HEK293 (cell line): ENCODE results near the gene TGFB2.

ENCODE experiments used
- CTCF ChIA-PET: fragments of 350-600 bp; formaldehyde crosslinking; extraction: SDS; loops from one replicate; lab custom pipeline; 2021; ENCODE audit warnings: antibody characterized with exemption; lab: Yijun Ruan, JAX
- POLR2A ChIA-PET: fragments of 300-600 bp; formaldehyde crosslinking; extraction: SDS; loops from one replicate; lab custom pipeline; 2020; ENCODE audit warnings: antibody characterized with exemption, inconsistent platforms; lab: Yijun Ruan, JAX
- H3K27ac ChIP-seq: fragments of 200-500 bp; sonication (Bioruptor generic); 2 replicates; pipeline ENCODE4 v1.5.1; 2014; ENCODE audit warnings: low read depth, low read length, control low read depth, inconsistent platforms; ENCODE audit errors: extremely low read depth
- H3K36me3 ChIP-seq, 2 experiments: fragments of 200-500 bp in 1 of 2; sonication (Bioruptor generic) in 1 of 2; 1 replicate in 1 of 2; 2 replicates in 1 of 2; pipeline ENCODE4 v1.5.1; 2014 to 2017; ENCODE audit warnings: inconsistent platforms in 2 of 2, low read length in 2 of 2; ENCODE audit not compliant: control insufficient read depth in 2 of 2, insufficient read depth in 1 of 2
- H3K4me1 ChIP-seq: fragments of 200-500 bp; sonication (Bioruptor generic); 2 replicates; pipeline ENCODE4 v1.5.1; 2014; ENCODE audit warnings: mild to moderate bottlenecking, low read length, inconsistent platforms; ENCODE audit not compliant: control insufficient read depth, insufficient read depth
- H3K4me3 ChIP-seq: 2 replicates; pipeline ENCODE4 v1.5.1; 2011; ENCODE audit warnings: low read depth, mild to moderate bottlenecking, control low read depth, low read length, moderate library complexity
- H3K9me3 ChIP-seq: fragments of 200-500 bp; sonication (Bioruptor generic); 2 replicates; pipeline ENCODE4 v1.5.1; 2014; ENCODE audit warnings: low read depth, low read length, inconsistent platforms; ENCODE audit not compliant: control insufficient read depth, insufficient read depth
- AEBP2 ChIP-seq: fragments of 450-650 bp; formaldehyde crosslinking; IDR thresholded peaks from 2 replicates; pipeline ENCODE4 v1.5.1; 2016; ENCODE audit warnings: missing biosample characterization, missing genetic modification characterization, borderline replicate concordance
- GLIS2 ChIP-seq: fragments of 450-650 bp; formaldehyde crosslinking; IDR thresholded peaks from 2 replicates; pipeline ENCODE4 v1.5.1; 2016; ENCODE audit warnings: missing biosample characterization, missing genetic modification characterization
- REST ChIP-seq: fragments of 450-650 bp; formaldehyde crosslinking; IDR thresholded peaks from 2 replicates; pipeline ENCODE4 v1.5.1; 2016; ENCODE audit warnings: missing biosample characterization, missing genetic modification characterization
- ZIC2 ChIP-seq: fragments of 450-650 bp; formaldehyde crosslinking; IDR thresholded peaks from 2 replicates; pipeline ENCODE4 v1.5.1; 2016; ENCODE audit warnings: missing biosample characterization, missing genetic modification characterization
- ZNF266 ChIP-seq: fragments of 450-650 bp; formaldehyde crosslinking; IDR thresholded peaks from 2 replicates; pipeline ENCODE4 v1.5.1; 2016; ENCODE audit warnings: missing biosample characterization, missing genetic modification characterization, low read depth
- ZNF302 ChIP-seq: fragments of 450-650 bp; formaldehyde crosslinking; IDR thresholded peaks from 2 replicates; pipeline ENCODE4 v1.5.1; 2016; ENCODE audit warnings: missing biosample characterization, missing genetic modification characterization, low read depth
- ZNF394 ChIP-seq: fragments of 450-650 bp; formaldehyde crosslinking; IDR thresholded peaks from 2 replicates; pipeline ENCODE4 v1.5.1; 2016; ENCODE audit warnings: missing biosample characterization, missing genetic modification characterization, mild to moderate bottlenecking, moderate library complexity, borderline replicate concordance
- ZNF558 ChIP-seq: fragments of 450-650 bp; formaldehyde crosslinking; IDR thresholded peaks from 2 replicates; pipeline ENCODE4 v1.5.1; 2016; ENCODE audit warnings: missing biosample characterization, missing genetic modification characterization
- ZNF664 ChIP-seq: fragments of 450-650 bp; formaldehyde crosslinking; IDR thresholded peaks from 2 replicates; pipeline ENCODE4 v1.5.1; 2016; ENCODE audit warnings: missing biosample characterization, missing genetic modification characterization
- ZNF776 ChIP-seq: fragments of 450-650 bp; formaldehyde crosslinking; IDR thresholded peaks from 2 replicates; pipeline ENCODE4 v1.5.0; 2017; ENCODE audit warnings: missing biosample characterization, missing genetic modification characterization, borderline replicate concordance
- ZNF830 ChIP-seq: fragments of 450-650 bp; IDR thresholded peaks from 2 replicates; pipeline ENCODE4 v1.5.0; 2018; ENCODE audit warnings: missing biosample characterization, missing genetic modification characterization, low read depth, mild to moderate bottlenecking, moderate library complexity
- TF ChIP-seq, protein P1 (sequence below): fragments of 450-650 bp; formaldehyde crosslinking; IDR thresholded peaks from 2 replicates; pipeline ENCODE4 v1.5.1; 2016; ENCODE audit warnings: missing biosample characterization, missing genetic modification characterization
- TF ChIP-seq, protein P2 (sequence below): fragments of 450-650 bp; formaldehyde crosslinking; IDR thresholded peaks from 2 replicates; pipeline ENCODE4 v1.5.1; 2016; ENCODE audit warnings: missing biosample characterization, missing genetic modification characterization

TGFB2 gene

DNA sequence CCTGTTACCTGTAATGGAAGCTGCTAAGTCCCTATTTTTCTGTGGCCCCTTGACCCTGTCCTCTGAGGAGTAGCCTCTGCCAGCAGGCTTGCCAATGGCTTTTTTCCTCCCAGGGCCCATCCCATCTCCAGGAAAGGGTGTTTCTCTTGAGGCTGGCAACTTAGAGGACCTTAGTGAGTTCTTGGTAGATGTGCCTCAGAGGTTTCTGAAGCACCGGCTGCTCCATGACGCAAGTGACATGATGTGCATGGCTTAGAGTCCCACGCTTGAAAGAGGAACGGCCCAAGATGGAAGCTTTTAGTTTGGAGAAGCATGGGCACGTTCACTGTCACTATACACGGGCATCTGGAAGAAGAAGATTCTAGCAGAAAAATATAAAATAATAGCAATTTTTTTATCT lies 63.0 kb downstream of the TGFB2 start:
- ChIA-PET CTCF (no interaction called here), POLR2A (no interaction called here)
- H3K36me3 ChIP-seq, result no peaks in the 10 kb centered on the region
- TF ChIP-seq, protein P1, sequence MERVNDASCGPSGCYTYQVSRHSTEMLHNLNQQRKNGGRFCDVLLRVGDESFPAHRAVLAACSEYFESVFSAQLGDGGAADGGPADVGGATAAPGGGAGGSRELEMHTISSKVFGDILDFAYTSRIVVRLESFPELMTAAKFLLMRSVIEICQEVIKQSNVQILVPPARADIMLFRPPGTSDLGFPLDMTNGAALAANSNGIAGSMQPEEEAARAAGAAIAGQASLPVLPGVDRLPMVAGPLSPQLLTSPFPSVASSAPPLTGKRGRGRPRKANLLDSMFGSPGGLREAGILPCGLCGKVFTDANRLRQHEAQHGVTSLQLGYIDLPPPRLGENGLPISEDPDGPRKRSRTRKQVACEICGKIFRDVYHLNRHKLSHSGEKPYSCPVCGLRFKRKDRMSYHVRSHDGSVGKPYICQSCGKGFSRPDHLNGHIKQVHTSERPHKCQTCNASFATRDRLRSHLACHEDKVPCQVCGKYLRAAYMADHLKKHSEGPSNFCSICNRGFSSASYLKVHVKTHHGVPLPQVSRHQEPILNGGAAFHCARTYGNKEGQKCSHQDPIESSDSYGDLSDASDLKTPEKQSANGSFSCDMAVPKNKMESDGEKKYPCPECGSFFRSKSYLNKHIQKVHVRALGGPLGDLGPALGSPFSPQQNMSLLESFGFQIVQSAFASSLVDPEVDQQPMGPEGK, result no peak
- no peak for TF ChIP-seq ZNF558 (tag by site-specific recombination)
- TF ChIP-seq REST (tag by site-specific recombination), result no peak
- TF ChIP-seq ZNF664, result no peak
- no peak for TF ChIP-seq ZNF830
- no peak overlapping the region for H3K4me3 ChIP-seq
- H3K9me3 ChIP-seq, result no peaks in the 10 kb centered on the region
- no peaks in the 10 kb centered on the region for H3K4me1 ChIP-seq
- H3K27ac ChIP-seq, result no peak overlapping the region

DNA sequence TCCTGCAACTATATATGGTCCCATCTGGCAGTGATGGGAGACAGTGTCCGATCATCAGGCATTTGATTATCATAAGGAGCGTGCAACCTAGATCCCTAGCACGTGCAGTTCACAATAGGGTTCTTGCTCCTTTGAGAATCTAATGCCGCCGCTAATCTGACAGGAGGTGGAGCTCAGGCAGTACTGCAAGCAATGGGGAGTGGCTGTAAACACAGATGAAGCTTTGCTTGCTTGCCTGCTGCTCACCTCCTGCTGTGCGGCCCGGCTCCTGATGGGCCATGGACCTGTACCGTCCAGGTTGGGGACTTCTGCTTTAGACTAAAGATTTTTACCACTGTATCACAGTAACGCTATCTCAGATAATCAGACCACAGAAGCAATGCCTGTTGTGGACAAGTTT lies 63.8 kb downstream of the TGFB2 start:
- no peak overlapping the region for H3K4me3 ChIP-seq
- no peaks in the 10 kb centered on the region for H3K36me3 ChIP-seq
- H3K9me3 ChIP-seq, result no peaks in the 10 kb centered on the region
- H3K4me1 ChIP-seq, result no peaks in the 10 kb centered on the region
- TF ChIP-seq ZIC2 (tag by site-specific recombination) (0 out of 2 replicates have a peak, but pooled peaks have one; percentile 9), ZNF266 (tag by site-specific recombination) (no peak)
- ChIA-PET CTCF (no interaction called here), POLR2A (no interaction called here)
- no peak overlapping the region for H3K27ac ChIP-seq

DNA sequence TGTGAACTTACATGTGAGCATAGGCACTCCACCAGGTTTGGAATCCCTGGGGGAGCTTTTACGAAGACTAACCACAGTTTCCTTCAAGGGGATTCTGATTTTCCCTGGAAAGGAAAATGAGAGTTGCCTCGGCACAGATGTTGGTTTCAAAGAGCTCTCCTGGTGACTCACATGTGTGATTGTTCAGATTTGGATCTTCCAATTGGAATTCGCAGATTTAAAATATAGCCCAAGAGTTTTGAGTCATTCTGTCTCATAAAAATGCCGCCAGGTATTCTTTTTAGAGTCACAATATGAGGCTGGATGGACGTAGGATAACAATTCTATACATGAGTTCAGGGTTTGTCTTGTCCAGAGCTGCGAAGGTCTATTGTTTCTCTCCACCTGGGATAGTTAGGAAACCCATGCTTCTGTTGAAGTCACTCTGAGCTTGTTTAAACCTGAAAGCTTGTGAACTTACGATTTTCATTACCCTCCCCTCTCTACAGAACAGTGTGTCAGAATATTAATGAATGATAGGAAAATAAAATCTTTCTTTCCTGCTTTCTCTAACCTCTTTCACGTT lies 64.9 kb downstream of the TGFB2 start:
- TF ChIP-seq GLIS2 (tag by site-specific recombination) (no peak), ZNF302 (tag by site-specific recombination) (no peak), REST (tag by site-specific recombination) (no peak), AEBP2 (tag by site-specific recombination) (no peak), ZNF394 (no peak), ZNF776 (tag by site-specific recombination) (no peak)
- TF ChIP-seq, protein P2, sequence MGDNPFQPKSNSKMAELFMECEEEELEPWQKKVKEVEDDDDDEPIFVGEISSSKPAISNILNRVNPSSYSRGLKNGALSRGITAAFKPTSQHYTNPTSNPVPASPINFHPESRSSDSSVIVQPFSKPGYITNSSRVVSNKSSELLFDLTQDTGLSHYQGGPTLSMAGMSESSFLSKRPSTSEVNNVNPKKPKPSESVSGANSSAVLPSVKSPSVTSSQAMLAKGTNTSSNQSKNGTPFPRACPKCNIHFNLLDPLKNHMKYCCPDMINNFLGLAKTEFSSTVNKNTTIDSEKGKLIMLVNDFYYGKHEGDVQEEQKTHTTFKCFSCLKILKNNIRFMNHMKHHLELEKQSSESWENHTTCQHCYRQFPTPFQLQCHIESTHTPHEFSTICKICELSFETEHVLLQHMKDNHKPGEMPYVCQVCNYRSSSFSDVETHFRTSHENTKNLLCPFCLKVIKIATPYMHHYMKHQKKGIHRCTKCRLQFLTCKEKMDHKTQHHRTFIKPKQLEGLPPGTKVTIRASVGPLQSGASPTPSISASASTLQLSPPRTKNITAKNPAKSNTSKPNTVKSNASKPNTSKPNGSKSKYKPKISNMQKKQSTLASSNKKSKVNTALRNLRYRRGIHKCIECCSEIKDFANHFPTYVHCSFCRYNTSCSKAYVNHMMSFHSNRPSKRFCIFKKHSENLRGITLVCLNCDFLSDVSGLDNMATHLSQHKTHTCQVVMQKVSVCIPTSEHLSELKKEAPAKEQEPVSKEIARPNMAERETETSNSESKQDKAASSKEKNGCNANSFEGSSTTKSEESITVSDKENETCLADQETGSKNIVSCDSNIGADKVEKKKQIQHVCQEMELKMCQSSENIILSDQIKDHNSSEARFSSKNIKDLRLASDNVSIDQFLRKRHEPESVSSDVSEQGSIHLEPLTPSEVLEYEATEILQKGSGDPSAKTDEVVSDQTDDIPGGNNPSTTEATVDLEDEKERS (tag by site-specific recombination), result no peak
- CTCF ChIA-PET, result interaction anchor here (0.7 kb wide), 1 partner anchor 140 kb away, joined by 3 read pairs; no protein-coding TSS in a partner anchor
- H3K36me3 ChIP-seq, result no peaks in the 10 kb centered on the region
- H3K4me3 ChIP-seq, result no peak overlapping the region
- H3K27ac ChIP-seq, result no peak overlapping the region
- no peaks in the 10 kb centered on the region for H3K4me1 ChIP-seq
- H3K9me3 ChIP-seq, result no peaks in the 10 kb centered on the region
- POLR2A ChIA-PET, result no interaction called here
